ENCODE measurements around the gene C3orf70. TPM values are rescaled to one million over a fixed set of nuclear protein-coding genes. Genes with fewer than 3 reads are reported as not detected.

Gene C3orf70
- total RNA-seq, 2 experiments from 2014 or later, result not detected

GRCh38 chr3:185069037-185070030 lies 83.5 kb downstream of the C3orf70 start:
- Mint-ChIP-seq H3K27ac (no peak overlapping the region), H3K9me3 (peaks cover 1% of the 10 kb centered on the region), H3K36me3 (no peaks in the 10 kb centered on the region), H3K4me1 (no peaks in the 10 kb centered on the region), H3K27me3 (no peaks in the 10 kb centered on the region), H3K4me3 (no peak overlapping the region)
- POLR2A ChIA-PET, result no interaction called here
- no peak for ATAC-seq (ENCODE audit: low read depth)
- DNase-seq, result no peak

GRCh38 chr3:185067173-185067572 lies 85.7 kb downstream of the C3orf70 start:
- H3K4me1 Mint-ChIP-seq, result no peaks in the 10 kb centered on the region
- H3K27ac Mint-ChIP-seq, result no peak overlapping the region
- H3K36me3 Mint-ChIP-seq, result no peaks in the 10 kb centered on the region
- DNase-seq, result no peak
- no peak for ATAC-seq (ENCODE audit: low read depth)
- POLR2A ChIA-PET, result no interaction called here
- no peaks in the 10 kb centered on the region for H3K27me3 Mint-ChIP-seq
- peaks cover 1% of the 10 kb centered on the region for H3K9me3 Mint-ChIP-seq
- no peak overlapping the region for H3K4me3 Mint-ChIP-seq

- Mint-ChIP-seq H3K27ac (no peak overlapping the region), H3K9me3 (peaks cover 1% of the 10 kb centered on the region), H3K4me1 (no peaks in the 10 kb centered on the region), H3K4me3 (no peak overlapping the region), H3K36me3 (no peaks in the 10 kb centered on the region), H3K27me3 (no peaks in the 10 kb centered on the region)
- no peak for DNase-seq
- POLR2A ChIA-PET, result no interaction called here
- ATAC-seq (ENCODE audit: low read depth), result no peak
Observed at GRCh38 chr3:185066251-185066650, 86.6 kb downstream of the C3orf70 start.

- Mint-ChIP-seq H3K27me3 (no peaks in the 10 kb centered on the region), H3K9me3 (peaks cover 4% of the 10 kb centered on the region), H3K4me3 (no peak overlapping the region), H3K27ac (no peak overlapping the region), H3K36me3 (no peaks in the 10 kb centered on the region), H3K4me1 (no peaks in the 10 kb centered on the region)
- ATAC-seq (ENCODE audit: low read depth) (no peak), DNase-seq (no peak)
- POLR2A ChIA-PET, result no interaction called here
Observed at GRCh38 chr3:185065059-185065458, 87.8 kb downstream of the C3orf70 start.

GRCh38 chr3:185063431-185063830 lies 89.4 kb downstream of the C3orf70 start:
- Mint-ChIP-seq H3K27me3 (no peaks in the 10 kb centered on the region), H3K9me3 (peaks cover 10% of the 10 kb centered on the region), H3K4me3 (no peak overlapping the region), H3K36me3 (no peaks in the 10 kb centered on the region), H3K27ac (no peak overlapping the region), H3K4me1 (no peaks in the 10 kb centered on the region)
- no peak for ATAC-seq (ENCODE audit: low read depth)
- POLR2A ChIA-PET, result no interaction called here
- DNase-seq, result no peak

GRCh38 chr3:185062191-185062590 lies 90.7 kb downstream of the C3orf70 start:
- peaks cover 2% of the 10 kb centered on the region for H3K27me3 Mint-ChIP-seq
- no peaks in the 10 kb centered on the region for H3K4me1 Mint-ChIP-seq

GRCh38 chr3:185060655-185061054 lies 92.2 kb downstream of the C3orf70 start:
- Mint-ChIP-seq H3K27ac (no peak overlapping the region), H3K9me3 (peaks cover 19% of the 10 kb centered on the region), H3K4me3 (no peak overlapping the region), H3K27me3 (peaks cover 2% of the 10 kb centered on the region), H3K36me3 (peaks cover 5% of the 10 kb centered on the region), H3K4me1 (no peaks in the 10 kb centered on the region)
- no peak for DNase-seq
- POLR2A ChIA-PET, result no interaction called here
- no peak for ATAC-seq (ENCODE audit: low read depth)

More at GRCh38 chr3:185062191-185062590, 90.7 kb downstream of the C3orf70 start:
- Mint-ChIP-seq H3K27ac (no peak overlapping the region), H3K9me3 (peaks cover 14% of the 10 kb centered on the region), H3K36me3 (no peaks in the 10 kb centered on the region), H3K4me3 (no peak overlapping the region)
- no peak for DNase-seq
- POLR2A ChIA-PET, result no interaction called here
- no peak for ATAC-seq (ENCODE audit: low read depth)

GRCh38 chr3:185059766-185060165 lies 93.1 kb downstream of the C3orf70 start:
- Mint-ChIP-seq H3K9me3 (peaks cover 20% of the 10 kb centered on the region), H3K27ac (no peak overlapping the region), H3K4me3 (no peak overlapping the region), H3K4me1 (no peaks in the 10 kb centered on the region), H3K36me3 (peaks cover 8% of the 10 kb centered on the region), H3K27me3 (peaks cover 2% of the 10 kb centered on the region)
- no peak for ATAC-seq (ENCODE audit: low read depth)
- POLR2A ChIA-PET, result no interaction called here
- no peak for DNase-seq

GRCh38 chr3:185058796-185059195 lies 94.1 kb downstream of the C3orf70 start:
- peaks cover 2% of the 10 kb centered on the region for H3K27me3 Mint-ChIP-seq
- POLR2A ChIA-PET, result no interaction called here
- peaks cover 17% of the 10 kb centered on the region for H3K36me3 Mint-ChIP-seq
- ATAC-seq (ENCODE audit: low read depth) (no peak), DNase-seq (no peak)
- peaks cover 19% of the 10 kb centered on the region for H3K9me3 Mint-ChIP-seq
- no peak overlapping the region for H3K27ac Mint-ChIP-seq
- H3K4me3 Mint-ChIP-seq, result no peak overlapping the region
- no peaks in the 10 kb centered on the region for H3K4me1 Mint-ChIP-seq

- peaks cover 19% of the 10 kb centered on the region for H3K9me3 Mint-ChIP-seq
- ATAC-seq (ENCODE audit: low read depth), result no peak
- H3K36me3 Mint-ChIP-seq, result peaks cover 26% of the 10 kb centered on the region
Observed at GRCh38 chr3:185057829-185058228, 95.0 kb downstream of the C3orf70 start.

GRCh38 chr3:185056908-185057307 lies 96.0 kb downstream of the C3orf70 start:
- no peak for ATAC-seq (ENCODE audit: low read depth)
- H3K4me1 Mint-ChIP-seq, result no peaks in the 10 kb centered on the region
- H3K27ac Mint-ChIP-seq, result no peak overlapping the region
- H3K27me3 Mint-ChIP-seq, result peaks cover 2% of the 10 kb centered on the region
- POLR2A ChIA-PET, result no interaction called here
- no peak for DNase-seq
- H3K4me3 Mint-ChIP-seq, result no peak overlapping the region
- peaks cover 36% of the 10 kb centered on the region for H3K36me3 Mint-ChIP-seq
- peaks cover 19% of the 10 kb centered on the region for H3K9me3 Mint-ChIP-seq

More at GRCh38 chr3:185057829-185058228, 95.0 kb downstream of the C3orf70 start:
- Mint-ChIP-seq H3K27me3 (peaks cover 2% of the 10 kb centered on the region), H3K27ac (no peak overlapping the region), H3K4me3 (no peak overlapping the region), H3K4me1 (no peaks in the 10 kb centered on the region)
- no peak for DNase-seq
- POLR2A ChIA-PET, result no interaction called here

GRCh38 chr3:185052631-185053030 lies 100.2 kb downstream of the C3orf70 start:
- H3K9me3 Mint-ChIP-seq, result peaks cover 8% of the 10 kb centered on the region
- peaks cover 67% of the 10 kb centered on the region for H3K36me3 Mint-ChIP-seq
- H3K4me1 Mint-ChIP-seq, result no peaks in the 10 kb centered on the region
- no peak overlapping the region for H3K4me3 Mint-ChIP-seq
- H3K27me3 Mint-ChIP-seq, result no peaks in the 10 kb centered on the region
- ATAC-seq (ENCODE audit: low read depth) (no peak), DNase-seq (no peak)
- H3K27ac Mint-ChIP-seq, result no peak overlapping the region
- POLR2A ChIA-PET, result no interaction called here

- DNase-seq (no peak), ATAC-seq (ENCODE audit: low read depth) (no peak)
- no peak overlapping the region for H3K4me3 Mint-ChIP-seq
- H3K4me1 Mint-ChIP-seq, result no peaks in the 10 kb centered on the region
- H3K27me3 Mint-ChIP-seq, result no peaks in the 10 kb centered on the region
- peaks cover 4% of the 10 kb centered on the region for H3K9me3 Mint-ChIP-seq
- H3K36me3 Mint-ChIP-seq, result peaks cover 71% of the 10 kb centered on the region
- POLR2A ChIA-PET, result no interaction called here
- no peak overlapping the region for H3K27ac Mint-ChIP-seq
Observed at GRCh38 chr3:185051801-185052200, 101.1 kb downstream of the C3orf70 start.

- H3K27me3 Mint-ChIP-seq, result no peaks in the 10 kb centered on the region
- DNase-seq, result no peak
- H3K27ac Mint-ChIP-seq, result no peak overlapping the region
- H3K4me3 Mint-ChIP-seq, result no peak overlapping the region
- POLR2A ChIA-PET, result no interaction called here
- no peaks in the 10 kb centered on the region for H3K4me1 Mint-ChIP-seq
- no peaks in the 10 kb centered on the region for H3K9me3 Mint-ChIP-seq
- H3K36me3 Mint-ChIP-seq, result peaks cover 63% of the 10 kb centered on the region
- no peak for ATAC-seq (ENCODE audit: low read depth)
Observed at GRCh38 chr3:185049710-185050109, 103.2 kb downstream of the C3orf70 start.

All from activated naive CD8-positive, alpha-beta T cell treated with anti-CD3 and anti-CD28 coated beads, Interleukin-2, amount 10 ng/mL, durations not matched to agents 7 days and 5 days (primary cell).